K562 (cell line): ENCODE data around the gene ARL13A. TPM values are rescaled to one million over a fixed set of nuclear protein-coding genes. Genes with fewer than 3 reads are reported as not detected.

ENCODE experiments used
- ATAC-seq: fragments of 200-7000 bp; cut with Tn5 transposase; 3 replicates; pipeline ENCODE4 v1.9.1; 2020; ENCODE audit warnings: moderate library complexity
- BruUV-seq: library from RNA; stranded (reverse); fragments of 400-500 nt; replicated peaks from 2 replicates; lab custom pipeline; 2021; lab: Mats Ljungman, UMichigan
- CTCF ChIA-PET: fragments of 300-600 bp; formaldehyde crosslinking; extraction: SDS; loops from one replicate; lab custom pipeline; 2021; ENCODE audit warnings: low intra/inter-chr PET ratio; lab: Yijun Ruan, JAX
- POLR2A ChIA-PET: fragments of 300-600, 350-650 bp; sonication (Branson Sonifier 250); formaldehyde crosslinking; extraction: SDS; loops from one replicate; lab custom pipeline; 2021; ENCODE audit warnings: antibody characterized with exemption, inconsistent platforms; lab: Yijun Ruan, JAX
- DNase-seq, 4 experiments: peaks; one replicate each; pipeline versions ENCODE4 v3.0.0 to v3.0.0-alpha.2; 2011 to 2018; ENCODE audit warnings: low spot score in 3 of 4, mixed read lengths in 3 of 4; ENCODE audit errors: extremely low read depth in 1 of 4
- FAIRE-seq: peaks from 2 replicates; lab custom pipeline; 2011; peaks lifted over from hg19 to GRCh38; lab: Jason Lieb, UNC
- H2AFZ ChIP-seq: 2 replicates; pipeline ENCODE4 v1.6.0; 2011; ENCODE audit warnings: low read depth, low read length, control low read depth, inconsistent platforms
- H3K27ac ChIP-seq: fragments of 200-600 bp; 3 replicates; pipeline ENCODE4 v1.8.0; 2011; ENCODE audit warnings: low read depth, mild to moderate bottlenecking, control low read depth, inconsistent platforms, low read length, moderate library complexity, mixed read lengths; ENCODE audit errors: extremely low read depth
- H3K27me3 ChIP-seq, 2 experiments: fragments of 300-600 bp in 1 of 2; 2 replicates in 1 of 2; 3 replicates in 1 of 2; pipeline versions ENCODE4 v1.6.0 to v1.8.0; 2011; ENCODE audit warnings: inconsistent platforms in 2 of 2, low read length in 2 of 2, mild to moderate bottlenecking in 1 of 2, mixed read lengths in 1 of 2, moderate library complexity in 1 of 2; ENCODE audit not compliant: control insufficient read depth in 2 of 2, insufficient read depth in 2 of 2
- H3K36me3 ChIP-seq: fragments of 300-600 bp; 3 replicates; pipeline ENCODE4 v1.8.0; 2011; ENCODE audit warnings: mild to moderate bottlenecking, low read length, inconsistent platforms; ENCODE audit not compliant: control insufficient read depth, insufficient read depth
- H3K4me1 ChIP-seq, 2 experiments: fragments of 200-600 bp in 1 of 2; replicated peaks in 1 of 2; 2 replicates in 1 of 2; 3 replicates in 1 of 2; pipeline versions ENCODE4 v1.5.1 to v1.8.0; 2011; ENCODE audit warnings: inconsistent platforms in 2 of 2, low read length in 2 of 2, mild to moderate bottlenecking in 1 of 2, mixed read lengths in 1 of 2, moderate library complexity in 1 of 2; ENCODE audit not compliant: control insufficient read depth in 2 of 2, insufficient read depth in 2 of 2
- H3K4me2 ChIP-seq: 2 replicates; pipeline ENCODE4 v1.6.1; 2011; ENCODE audit warnings: low read length, control low read depth, inconsistent platforms, mixed read lengths; ENCODE audit not compliant: insufficient read depth
- H3K4me3 ChIP-seq: fragments of 200-600 bp; sonication (generic), shearing (Covaris generic); 2 replicates; pipeline ENCODE4 v1.5.1; 2016; ENCODE audit warnings: control low read depth, inconsistent platforms
- H3K79me2 ChIP-seq: fragments of 200-600 bp; 3 replicates; pipeline ENCODE4 v1.8.0; 2011; ENCODE audit warnings: low read length, inconsistent platforms; ENCODE audit not compliant: control insufficient read depth, insufficient read depth
- H3K9ac ChIP-seq, 2 experiments: 2 replicates each; pipeline versions ENCODE4 v1.6.0 to v1.6.1; 2011; ENCODE audit warnings: low read depth in 2 of 2, low read length in 2 of 2, control low read depth in 1 of 2, inconsistent platforms in 1 of 2, mild to moderate bottlenecking in 1 of 2, mixed read lengths in 1 of 2; ENCODE audit not compliant: insufficient read depth in 1 of 2
- H3K9me1 ChIP-seq: one replicate; pipeline ENCODE4 v1.6.0; 2011; ENCODE audit warnings: inconsistent platforms, mild to moderate bottlenecking, low read length, moderate library complexity; ENCODE audit not compliant: control insufficient read depth, insufficient read depth
- H3K9me3 ChIP-seq: replicated peaks from 2 replicates; pipeline ENCODE4 v1.5.1; 2011; ENCODE audit warnings: low read depth, low read length, inconsistent platforms; ENCODE audit not compliant: control insufficient read depth, insufficient read depth
- H4K20me1 ChIP-seq: replicated peaks from 2 replicates; pipeline ENCODE4 v1.6.1; 2011; ENCODE audit warnings: low read length, inconsistent platforms, mixed read lengths; ENCODE audit not compliant: control insufficient read depth, insufficient read depth
- AFF4 ChIP-seq: sonication (generic); formaldehyde crosslinking; IDR thresholded peaks from 2 replicates; pipeline ENCODE4 v1.8.0; 2023; ENCODE audit warnings: mild to moderate bottlenecking, missing genetic modification reagents
- CTCFL ChIP-seq: IDR thresholded peaks from 2 replicates; pipeline ENCODE4 v1.6.1; 2011; ENCODE audit warnings: borderline replicate concordance, low read depth, mild to moderate bottlenecking, moderate library complexity, low read length; ENCODE audit not compliant: insufficient read depth, poor library complexity, severe bottlenecking
- E2F8 ChIP-seq: fragments of 450-650 bp; IDR thresholded peaks from 2 replicates; pipeline ENCODE4 v1.7.1; 2018; ENCODE audit warnings: mild to moderate bottlenecking, low read depth; ENCODE audit not compliant: partially characterized antibody
- PCBP2 ChIP-seq: fragments of 200-400 bp; formaldehyde crosslinking; IDR thresholded peaks from 2 replicates; pipeline ENCODE4 v1.6.1; 2018; ENCODE audit warnings: low read length, low read depth, mild to moderate bottlenecking, moderate library complexity; ENCODE audit not compliant: poor library complexity, severe bottlenecking
- PTBP1 ChIP-seq: fragments of 200-400 bp; formaldehyde crosslinking; IDR thresholded peaks from 2 replicates; pipeline ENCODE4 v1.6.1; 2017; ENCODE audit warnings: low read depth, low read length
- ZNF133 ChIP-seq: fragments of 250-450 bp; sonication (Bioruptor Pico); IDR thresholded peaks from 2 replicates; pipeline ENCODE4 v1.4.0; 2020; ENCODE audit warnings: mild to moderate bottlenecking
- ZNF175 ChIP-seq: fragments of 200-800 bp; sonication (Bioruptor generic); IDR thresholded peaks from 2 replicates; pipeline ENCODE4 v1.6.1; 2016; ENCODE audit warnings: low read depth, mild to moderate bottlenecking, missing genetic modification characterization, missing compliant biosample characterization
- ZNF384 ChIP-seq: IDR thresholded peaks from 2 replicates; pipeline ENCODE4 v1.6.1; 2012; ENCODE audit warnings: low read depth, low read length, improper control_type of control experiment
- ZNF717 ChIP-seq: fragments of 250-450 bp; sonication (Bioruptor Pico); IDR thresholded peaks from 2 replicates; pipeline ENCODE4 v1.5.0; 2021
- WGBS: fragments of 100-300 bp; shearing (Covaris generic); methylation state at CpG from one replicate; pipeline ENCODE4 v1.1.6; 2016; ENCODE audit warnings: low coverage, mixed read lengths; ENCODE audit not compliant: insufficient coverage; ENCODE audit errors: missing lambda C conversion rate; 5-methylcytosine and 5-hydroxymethylcytosine counted together
- in situ Hi-C: fragments of 300-500 bp; cut with MboI; formaldehyde crosslinking; loops from 4 replicates; pipeline ENCODE4 v1.15.0; 2018; ENCODE audit warnings: inconsistent platforms, mixed read lengths
- intact Hi-C: fragments of 100-400 bp; cut with micrococcal nuclease; formaldehyde crosslinking; loops from 2 replicates; pipeline ENCODE4 v1.14.2; 2022
- polyA plus RNA-seq, 8 experiments: library from polyadenylated mRNA; depleted of rRNA in 4 of 8; stranded (reverse) in 5 of 8; unstranded in 3 of 8; fragments of >200 nt; fragmentation: Nextera tagmentation in 2 of 8; fragmentation: Illumina TruSeq in 1 of 8; extraction: Ambion mirVana in 2 of 8; extraction: Trizol in 1 of 8; gene quantifications; 2 replicates each; pipeline versions ENCODE4 v1.2.1 to v1.2.3, GENCODE V29; 2011 to 2014; ENCODE audit warnings: inconsistent platforms in 1 of 8, missing spikeins in 1 of 8
- total RNA-seq, 7 experiments: library from RNA; depleted of rRNA in 6 of 7; stranded (reverse); fragments of >200 nt in 6 of 7; fragmentation: Illumina TruSeq in 2 of 7; extraction: Trizol in 2 of 7; gene quantifications; 2 replicates each; pipeline versions ENCODE4 v1.2.1 to v1.2.3, GENCODE V29; 2011 to 2021; ENCODE audit warnings: low replicate concordance in 1 of 7
- TF ChIP-seq, protein P1 (sequence below): fragments of 450-650 bp; formaldehyde crosslinking; conservative IDR thresholded peaks from 2 replicates; pipeline ENCODE4 v1.4.0; 2022; ENCODE audit warnings: mild to moderate bottlenecking, missing genetic modification characterization

ARL13A gene
- total and polyA plus RNA-seq, 9 of the 15 experiments (the other 6 are each of a cell fraction or from before 2014, with no cell fraction given) = not detected

DNA sequence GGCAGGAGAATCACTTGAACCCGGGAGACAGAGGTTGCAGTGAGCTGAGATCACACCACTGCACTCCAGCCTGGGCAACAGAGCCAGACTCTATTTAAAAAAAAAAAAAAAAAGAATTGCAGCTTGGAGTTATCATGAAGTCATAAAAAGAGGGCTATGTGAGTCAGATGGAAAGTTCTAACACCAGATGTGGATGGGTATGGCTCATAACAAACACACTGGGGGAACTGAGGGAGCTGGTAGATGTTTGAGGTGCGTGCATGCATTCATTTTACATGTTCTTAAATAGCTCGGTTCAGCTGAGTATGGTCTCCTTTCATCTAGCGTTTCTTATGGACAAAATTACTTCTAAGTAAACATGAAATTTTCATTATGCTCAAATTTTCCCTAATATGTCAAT lies 70.7 kb downstream of the ARL13A start:
- no TSS peak for BruUV-seq
- Histone ChIP-seq H3K4me3 (no peak overlapping the region), H3K4me1 (no peaks in the 10 kb centered on the region), H3K27me3 (no peaks in the 10 kb centered on the region), H3K27ac (no peak overlapping the region), H3K4me2 (no peak overlapping the region), H3K9me1 (no peaks in the 10 kb centered on the region), H3K9ac (no peak overlapping the region), H4K20me1 (no peaks in the 10 kb centered on the region), H3K36me3 (peaks cover 29% of the 10 kb centered on the region; the same call in 2 of the 3 replicates), H3K79me2 (no peaks in the 10 kb centered on the region), H2AFZ (no peak overlapping the region), H3K9me3 (no peaks in the 10 kb centered on the region)
- WGBS = 100% methylated on average over 3 of the region's 4 CpGs
- CTCF ChIA-PET = no interaction called here
- ATAC-seq = no peak
- no peak for FAIRE-seq
- in situ Hi-C loops = no loop called here
- POLR2A ChIA-PET = no interaction called here
- intact Hi-C loops = no loop called here
- no peak for TF ChIP-seq ZNF717 (CRISPR knock-in tag)
- no peak for TF ChIP-seq E2F8
- TF ChIP-seq PCBP2 = no peak
- no peak for TF ChIP-seq ZNF175 (CRISPR knock-in tag)
- TF ChIP-seq, protein P1, sequence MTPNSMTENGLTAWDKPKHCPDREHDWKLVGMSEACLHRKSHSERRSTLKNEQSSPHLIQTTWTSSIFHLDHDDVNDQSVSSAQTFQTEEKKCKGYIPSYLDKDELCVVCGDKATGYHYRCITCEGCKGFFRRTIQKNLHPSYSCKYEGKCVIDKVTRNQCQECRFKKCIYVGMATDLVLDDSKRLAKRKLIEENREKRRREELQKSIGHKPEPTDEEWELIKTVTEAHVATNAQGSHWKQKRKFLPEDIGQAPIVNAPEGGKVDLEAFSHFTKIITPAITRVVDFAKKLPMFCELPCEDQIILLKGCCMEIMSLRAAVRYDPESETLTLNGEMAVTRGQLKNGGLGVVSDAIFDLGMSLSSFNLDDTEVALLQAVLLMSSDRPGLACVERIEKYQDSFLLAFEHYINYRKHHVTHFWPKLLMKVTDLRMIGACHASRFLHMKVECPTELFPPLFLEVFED (CRISPR knock-in tag) = no peak
- no peak for TF ChIP-seq PTBP1
- no peak for TF ChIP-seq ZNF133 (CRISPR knock-in tag)
- TF ChIP-seq ZNF384 = no peak
- no peak for TF ChIP-seq CTCFL
- no peak for TF ChIP-seq AFF4 (CRISPR knock-in tag)
- DNase-seq = no peak
